Fibroblast of skin of abdomen (primary cell): ENCODE measurements around the gene NSMCE1. TPM values are rescaled to one million over a fixed set of nuclear protein-coding genes. Genes with fewer than 3 reads are reported as not detected.

Source experiments
- DNase-seq: peaks from one replicate; pipeline ENCODE4 v3.0.0-alpha.2; 2013
- polyA plus RNA-seq, 2 experiments: library from polyadenylated mRNA; unstranded; fragments of 120-200 nt; gene quantifications; one replicate each; pipeline ENCODE4 v1.2.1, GENCODE V29; 2013; ENCODE audit not compliant: insufficient read length in 2 of 2

NSMCE1 gene
- polyA plus RNA-seq (2013, experiment 1 of 2; ENCODE audit: insufficient read length): 66.9 TPM
- polyA plus RNA-seq (2013, experiment 2 of 2; ENCODE audit: insufficient read length): 74.1 TPM

GRCh38 chr16:27268376-27269299 lies at the start of gene NSMCE1:
Gene NSMCE1 (minus strand): TSS chr16:27268772. CDS start chr16:27257570, 11,202 bp downstream.
- DNase-seq: peak; percentile 96

- no peak for DNase-seq
Observed at GRCh38 chr16:27317738-27318391, 49.3 kb upstream of the NSMCE1 start.

- DNase-seq: no peak
Observed at GRCh38 chr16:27317320-27317719, 48.7 kb upstream of the NSMCE1 start.

GRCh38 chr16:27316038-27316680 lies 47.6 kb upstream of the NSMCE1 start:
- DNase-seq: no peak

- DNase-seq: no peak
Observed at GRCh38 chr16:27315333-27316037, 46.9 kb upstream of the NSMCE1 start.

- no peak for DNase-seq
Observed at GRCh38 chr16:27314986-27315332, 46.4 kb upstream of the NSMCE1 start.

GRCh38 chr16:27314161-27314723 lies 45.7 kb upstream of the NSMCE1 start:
- peak; percentile 80 for DNase-seq

- peak; percentile 37 for DNase-seq
Observed at GRCh38 chr16:27313422-27314160, 45.0 kb upstream of the NSMCE1 start, which contains the start of gene IL4R. Gene IL4R (plus strand): TSS chr16:27313974. CDS start chr16:27340204, 26,230 bp downstream.

GRCh38 chr16:27312580-27313421 lies 44.2 kb upstream of the NSMCE1 start:
- DNase-seq: no peak

- DNase-seq: no peak
Observed at GRCh38 chr16:27311897-27312303, 43.3 kb upstream of the NSMCE1 start.

- DNase-seq: peak; percentile 26
Observed at GRCh38 chr16:27311448-27311830, 42.9 kb upstream of the NSMCE1 start.

GRCh38 chr16:27310576-27311447 lies 42.2 kb upstream of the NSMCE1 start:
- DNase-seq: no peak

- DNase-seq: no peak
Observed at GRCh38 chr16:27308792-27309191, 40.2 kb upstream of the NSMCE1 start.

- DNase-seq: no peak
Observed at GRCh38 chr16:27305839-27306442, 37.4 kb upstream of the NSMCE1 start.

GRCh38 chr16:27304881-27305745 lies 36.5 kb upstream of the NSMCE1 start:
- no peak for DNase-seq

GRCh38 chr16:27304102-27304501 lies 35.5 kb upstream of the NSMCE1 start:
- DNase-seq: no peak

- DNase-seq: no peak
Observed at GRCh38 chr16:27303256-27304100, 34.9 kb upstream of the NSMCE1 start.
